ENCODE measurements around the gene MISP.

MISP gene

DNA sequence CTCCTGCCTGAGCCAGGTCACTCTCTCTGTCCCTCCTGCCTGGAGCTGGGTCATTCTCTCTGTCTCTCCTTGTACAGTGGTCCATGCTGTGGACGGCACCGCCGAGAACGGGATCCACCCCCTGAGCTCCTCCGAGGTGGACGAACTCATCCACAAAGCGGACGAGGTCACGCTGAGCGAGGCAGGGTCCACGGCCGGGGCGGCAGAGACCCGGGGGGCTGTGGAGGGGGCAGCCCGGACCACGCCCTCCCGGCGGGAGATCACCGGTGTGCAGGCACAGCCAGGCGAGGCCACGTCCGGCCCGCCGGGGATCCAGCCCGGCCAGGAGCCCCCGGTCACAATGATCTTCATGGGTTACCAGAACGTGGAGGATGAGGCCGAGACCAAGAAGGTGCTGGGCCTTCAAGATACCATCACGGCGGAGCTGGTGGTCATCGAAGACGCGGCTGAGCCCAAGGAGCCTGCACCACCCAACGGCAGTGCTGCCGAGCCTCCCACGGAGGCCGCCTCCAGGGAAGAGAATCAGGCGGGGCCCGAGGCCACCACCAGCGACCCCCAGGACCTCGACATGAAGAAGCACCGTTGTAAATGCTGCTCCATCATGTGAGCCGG, 4.6 kb upstream of the MISP start:
- DNase-seq (ENCODE audit: low read depth): no peak

DNA sequence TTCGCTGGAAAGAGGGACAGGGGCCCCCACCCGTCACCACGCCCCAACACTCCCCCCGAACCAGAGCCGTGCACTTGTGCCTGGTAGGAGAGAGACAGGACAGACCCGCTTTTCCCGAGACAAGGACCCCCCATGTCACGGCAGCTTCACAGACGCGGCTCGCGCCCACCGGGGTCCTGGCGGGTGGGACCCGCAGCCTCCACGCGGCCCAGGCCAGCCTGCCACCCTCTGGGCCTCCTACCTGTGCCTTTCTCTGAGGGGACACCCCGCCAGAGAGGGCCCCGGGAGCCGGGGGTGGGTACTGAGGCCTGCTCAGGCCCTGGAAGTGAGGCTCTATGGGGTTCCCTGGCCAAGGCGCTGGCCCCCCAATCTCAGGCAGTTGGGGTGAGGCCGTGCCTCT, 4.0 kb upstream of the MISP start:
- no peak for DNase-seq (ENCODE audit: low read depth)

DNA sequence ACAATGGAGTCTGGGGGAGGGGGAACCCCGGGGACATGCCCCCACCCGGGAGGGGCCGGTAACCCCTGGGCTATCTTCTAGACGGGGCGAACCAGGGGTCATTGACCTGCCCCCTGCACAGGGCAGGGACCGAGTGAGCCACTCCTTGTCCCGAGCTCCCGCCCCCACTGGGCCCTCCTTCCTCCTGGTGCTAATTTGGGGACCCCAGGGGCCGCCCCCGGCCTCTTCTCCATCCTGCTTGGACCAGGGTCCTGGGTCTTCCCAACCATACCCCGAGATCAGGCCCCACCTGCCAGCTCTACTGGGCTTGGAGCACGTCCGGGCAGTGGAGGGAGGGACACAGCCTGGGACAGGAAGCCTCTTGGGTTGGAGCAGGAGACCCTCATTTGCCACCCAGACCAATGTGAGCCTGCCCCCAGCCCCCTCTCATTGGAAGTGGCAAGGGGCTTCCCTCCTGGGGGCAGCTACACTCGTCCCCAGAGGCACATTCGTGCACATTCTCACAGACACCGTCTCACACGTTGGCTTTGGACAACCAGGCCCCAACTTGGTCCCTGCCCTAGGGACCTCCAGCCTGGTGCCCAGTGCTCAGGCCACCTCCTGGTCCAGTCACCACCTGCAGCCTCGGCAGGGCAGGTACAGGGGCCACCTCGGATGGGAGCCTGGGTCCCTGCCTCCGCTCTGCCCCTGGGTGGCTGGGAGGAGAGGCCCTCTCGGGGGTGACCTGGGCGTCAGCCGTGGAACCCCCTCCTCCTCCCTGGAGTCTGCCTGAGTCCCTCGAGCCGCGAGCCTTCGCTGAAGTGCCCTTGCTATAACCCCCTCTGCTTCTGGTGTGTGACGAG, 3.3 kb upstream of the MISP start:
- DNase-seq (ENCODE audit: low read depth): no peak

DNA sequence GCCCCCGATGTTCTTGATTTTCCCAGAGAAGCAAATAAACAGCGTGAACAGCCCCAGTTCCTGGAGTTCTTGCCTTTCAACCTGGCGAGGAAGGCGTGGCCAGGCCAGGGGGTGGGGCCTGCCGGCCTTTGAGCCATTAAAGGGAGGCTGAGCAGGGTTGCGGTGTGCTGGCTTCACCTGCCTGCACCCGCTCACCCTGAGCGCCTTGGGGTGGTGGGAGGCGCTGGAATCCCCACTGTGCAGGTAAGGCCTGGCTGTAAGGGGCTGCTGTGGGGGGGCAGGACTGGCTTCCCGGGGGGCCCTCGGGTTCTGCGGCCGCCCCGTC, 2.7 kb upstream of the MISP start:
- DNase-seq (ENCODE audit: low read depth): no peak

DNA sequence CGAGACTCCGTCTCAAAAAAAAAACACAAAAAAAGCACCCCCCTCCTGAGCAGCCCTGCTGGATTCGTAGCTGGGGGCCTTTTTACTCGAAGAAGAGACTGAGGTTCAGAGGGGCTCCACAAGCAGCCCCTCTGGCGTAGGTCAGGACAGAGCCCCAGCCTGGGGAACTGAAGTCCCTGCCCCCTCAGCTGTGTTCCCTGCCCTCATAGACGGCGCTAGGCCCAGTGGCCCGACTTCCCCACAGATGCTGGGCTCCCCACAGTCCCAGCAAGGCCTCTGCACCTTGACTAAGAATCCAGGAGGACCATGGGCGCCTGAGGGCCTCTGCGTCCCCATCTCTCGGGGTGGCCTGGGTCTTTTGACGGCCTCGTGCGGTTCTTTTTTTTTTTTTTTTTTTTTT, 1.1 kb upstream of the MISP start:
- no peak for DNase-seq (ENCODE audit: low read depth)

DNA sequence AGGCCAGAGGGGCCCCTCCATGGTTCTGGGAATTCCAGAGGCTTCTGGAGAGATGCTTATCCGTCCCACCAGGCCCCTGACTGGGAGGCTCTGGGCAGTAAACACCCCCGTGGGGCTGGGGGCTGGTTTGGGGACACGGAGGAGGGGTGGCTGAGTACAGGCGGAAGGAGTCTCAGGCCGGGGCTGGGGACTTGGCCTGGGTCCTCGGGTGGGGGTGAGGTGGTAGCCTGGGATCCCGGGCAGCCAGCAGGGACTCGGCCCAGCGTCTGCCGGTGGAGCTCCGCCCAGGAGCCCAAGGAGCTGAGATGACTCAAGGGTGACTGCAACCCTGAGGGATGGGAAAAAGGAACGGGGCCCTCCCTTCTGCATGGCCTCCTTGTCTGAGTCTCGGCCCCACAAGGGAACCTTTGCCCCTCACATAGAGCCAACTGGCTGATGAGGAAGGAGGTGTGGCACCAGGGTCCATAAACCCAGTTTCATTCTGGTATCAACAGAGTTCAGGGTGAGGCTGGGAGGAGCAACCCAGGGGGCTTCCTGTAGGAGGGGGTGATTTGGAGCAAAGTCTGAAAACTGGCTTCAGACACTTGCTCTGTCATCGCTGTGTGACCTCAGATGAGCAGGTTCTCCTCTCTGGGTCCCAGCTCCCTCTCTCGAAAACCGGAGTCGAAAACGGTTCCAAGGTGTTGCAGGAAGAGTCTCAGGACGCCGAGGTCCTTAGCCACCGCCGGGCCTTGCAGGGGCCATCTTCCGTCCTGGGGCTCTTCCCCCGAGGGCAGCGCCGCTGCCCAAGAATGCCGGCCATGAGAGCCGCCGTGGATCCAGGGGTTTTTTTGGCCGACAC, 809 bp downstream of the MISP start:
- DNase-seq (ENCODE audit: low read depth): peak; percentile 47

DNA sequence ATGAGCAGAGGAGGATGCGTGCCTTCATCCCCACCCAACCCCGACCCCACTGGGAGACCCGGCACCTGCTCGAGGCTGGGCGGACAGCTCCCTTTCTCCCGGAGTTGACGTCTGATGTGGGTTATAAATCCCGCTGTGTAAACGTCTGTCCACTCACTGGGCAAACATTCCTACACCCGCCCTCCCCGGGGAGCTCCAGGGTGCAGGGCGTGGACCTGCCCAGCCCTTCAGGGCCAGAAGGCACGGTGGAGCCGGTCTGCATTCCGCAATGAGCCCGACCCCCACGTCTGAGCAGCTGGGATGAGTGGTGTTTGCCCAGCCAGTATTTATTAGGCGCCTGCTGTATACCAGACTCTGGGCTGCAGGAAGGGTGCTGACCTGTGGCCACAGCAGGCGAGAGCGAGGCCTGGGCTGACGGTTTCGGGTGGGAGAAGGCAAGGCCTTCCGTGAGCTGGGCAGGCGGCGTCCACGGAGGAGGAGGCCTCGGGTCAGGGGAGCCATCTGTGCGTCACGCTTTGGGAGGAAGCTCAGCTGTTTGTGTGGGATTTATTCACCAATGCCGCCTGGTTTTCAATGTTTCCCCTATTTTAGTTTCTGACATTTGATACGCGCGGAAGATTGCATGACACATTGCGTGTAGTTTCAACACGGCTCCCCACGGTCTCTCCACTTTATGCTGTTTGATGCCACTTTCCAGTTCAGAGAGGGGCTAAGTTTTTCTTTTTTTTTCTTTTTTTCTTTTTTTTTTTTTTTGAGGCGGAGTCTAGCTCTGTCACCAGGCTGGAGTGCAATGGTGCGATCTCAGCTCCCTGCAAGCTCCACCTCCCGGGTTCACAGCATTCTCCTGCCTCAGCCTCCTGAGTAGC, 2.0 kb downstream of the MISP start:
- peak; percentile 50 for DNase-seq (ENCODE audit: low read depth)

DNA sequence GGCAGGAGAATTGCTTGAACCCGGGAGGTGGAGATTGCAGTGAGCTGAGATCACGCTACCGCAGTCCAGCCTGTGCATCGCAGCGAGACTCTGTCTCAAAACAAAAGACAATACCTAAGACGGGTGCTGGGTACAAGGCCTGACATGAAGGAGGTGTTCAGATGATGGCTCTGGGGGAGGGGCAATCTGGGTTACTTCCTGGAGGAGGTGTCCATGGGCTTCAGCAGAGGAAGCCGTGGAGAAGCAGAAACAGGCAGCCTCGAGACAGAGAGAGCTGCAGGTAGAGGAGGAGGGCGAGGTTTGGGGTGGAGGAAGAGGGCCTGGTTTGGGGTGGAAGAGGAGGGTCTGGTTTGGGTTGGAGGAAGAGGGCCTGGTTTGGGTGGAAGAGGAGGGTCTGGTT, 3.6 kb downstream of the MISP start:
- DNase-seq (ENCODE audit: low read depth): no peak

DNA sequence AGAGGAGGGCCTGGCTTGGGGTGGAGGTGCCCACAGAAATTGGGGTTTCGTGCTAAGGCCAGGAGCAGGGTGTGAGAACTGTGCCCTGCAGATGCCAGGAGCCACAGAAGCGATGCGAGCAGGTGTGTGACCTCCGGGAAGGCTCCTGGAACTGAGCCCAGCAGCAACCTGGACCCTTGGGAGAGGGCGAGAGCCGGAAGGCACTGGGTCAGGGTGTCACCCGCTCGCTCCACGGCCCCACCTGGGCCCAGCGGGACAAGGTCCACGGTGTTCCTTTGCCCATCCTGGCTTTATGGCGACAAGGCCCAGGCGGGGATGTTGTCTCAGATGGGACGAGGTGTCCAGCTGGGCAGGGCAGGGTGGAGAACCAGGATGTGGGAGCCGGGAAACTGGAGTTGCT, 4.2 kb downstream of the MISP start:
- no peak for DNase-seq (ENCODE audit: low read depth)

DNA sequence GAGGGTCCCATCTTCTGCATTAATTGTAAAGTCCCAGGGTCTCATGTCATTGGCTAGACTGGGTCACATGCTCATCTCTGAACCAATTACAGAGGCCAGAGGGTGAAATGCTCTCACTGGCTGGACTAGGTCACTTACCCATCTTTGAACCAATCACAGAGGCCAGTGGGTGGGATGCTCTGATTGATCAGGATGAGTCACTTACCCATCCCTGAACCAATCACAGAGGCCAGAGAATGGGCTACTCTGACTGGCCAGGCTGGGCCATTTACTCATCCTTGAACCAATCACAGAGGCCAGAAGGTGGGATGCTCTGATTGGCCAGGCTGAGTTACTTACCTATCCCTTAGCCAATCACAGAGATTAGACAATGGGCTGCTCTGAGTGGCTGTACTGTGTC, 5.3 kb downstream of the MISP start:
- DNase-seq (ENCODE audit: low read depth): no peak

DNA sequence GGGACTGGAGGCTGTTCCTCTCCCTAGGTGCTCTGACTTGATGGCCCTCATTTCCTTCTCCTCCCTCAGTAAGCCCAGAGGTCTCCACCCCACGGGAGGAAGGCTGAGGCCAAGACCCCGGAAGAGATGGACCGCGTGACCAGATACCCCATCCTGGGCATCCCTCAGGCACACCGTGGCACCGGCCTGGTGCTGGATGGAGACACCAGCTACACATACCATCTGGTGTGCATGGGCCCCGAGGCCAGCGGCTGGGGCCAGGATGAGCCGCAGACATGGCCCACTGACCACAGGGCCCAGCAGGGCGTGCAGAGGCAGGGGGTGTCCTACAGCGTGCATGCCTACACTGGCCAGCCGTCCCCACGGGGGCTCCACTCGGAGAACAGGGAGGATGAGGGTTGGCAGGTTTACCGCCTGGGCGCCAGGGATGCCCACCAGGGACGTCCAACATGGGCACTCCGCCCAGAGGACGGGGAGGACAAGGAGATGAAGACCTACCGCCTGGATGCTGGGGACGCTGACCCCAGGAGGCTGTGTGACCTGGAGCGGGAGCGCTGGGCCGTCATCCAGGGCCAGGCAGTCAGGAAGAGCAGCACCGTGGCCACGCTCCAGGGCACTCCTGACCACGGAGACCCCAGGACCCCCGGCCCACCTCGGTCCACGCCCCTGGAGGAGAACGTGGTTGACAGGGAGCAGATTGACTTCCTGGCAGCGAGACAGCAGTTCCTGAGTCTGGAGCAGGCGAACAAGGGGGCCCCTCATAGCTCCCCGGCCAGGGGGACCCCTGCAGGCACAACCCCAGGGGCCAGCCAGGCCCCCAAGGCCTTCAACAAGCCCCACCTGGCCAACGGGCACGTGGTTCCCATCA, 6.1 kb downstream of the MISP start:
- DNase-seq (ENCODE audit: low read depth): no peak

DNA sequence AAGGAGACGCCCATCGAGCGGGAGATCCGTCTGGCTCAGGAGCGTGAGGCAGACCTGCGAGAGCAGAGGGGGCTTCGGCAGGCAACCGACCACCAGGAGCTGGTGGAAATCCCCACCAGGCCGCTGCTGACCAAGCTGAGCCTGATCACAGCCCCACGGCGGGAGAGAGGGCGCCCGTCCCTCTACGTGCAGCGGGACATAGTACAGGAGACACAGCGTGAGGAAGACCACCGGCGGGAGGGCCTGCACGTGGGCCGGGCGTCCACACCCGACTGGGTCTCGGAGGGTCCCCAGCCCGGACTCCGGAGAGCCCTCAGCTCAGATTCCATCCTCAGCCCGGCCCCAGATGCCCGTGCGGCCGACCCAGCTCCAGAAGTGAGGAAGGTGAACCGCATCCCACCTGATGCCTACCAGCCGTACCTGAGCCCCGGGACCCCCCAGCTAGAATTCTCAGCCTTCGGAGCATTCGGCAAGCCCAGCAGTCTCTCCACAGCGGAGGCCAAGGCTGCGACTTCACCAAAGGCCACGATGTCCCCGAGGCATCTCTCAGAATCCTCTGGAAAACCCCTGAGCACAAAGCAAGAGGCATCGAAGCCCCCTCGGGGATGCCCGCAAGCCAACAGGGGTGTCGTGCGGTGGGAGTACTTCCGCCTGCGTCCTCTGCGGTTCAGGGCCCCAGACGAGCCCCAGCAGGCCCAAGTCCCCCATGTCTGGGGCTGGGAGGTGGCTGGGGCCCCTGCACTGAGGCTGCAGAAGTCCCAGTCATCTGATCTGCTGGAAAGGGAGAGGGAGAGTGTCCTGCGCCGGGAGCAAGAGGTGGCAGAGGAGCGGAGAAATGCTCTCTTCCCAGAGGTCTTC, 7.1 kb downstream of the MISP start:
- DNase-seq (ENCODE audit: low read depth): no peak

DNA sequence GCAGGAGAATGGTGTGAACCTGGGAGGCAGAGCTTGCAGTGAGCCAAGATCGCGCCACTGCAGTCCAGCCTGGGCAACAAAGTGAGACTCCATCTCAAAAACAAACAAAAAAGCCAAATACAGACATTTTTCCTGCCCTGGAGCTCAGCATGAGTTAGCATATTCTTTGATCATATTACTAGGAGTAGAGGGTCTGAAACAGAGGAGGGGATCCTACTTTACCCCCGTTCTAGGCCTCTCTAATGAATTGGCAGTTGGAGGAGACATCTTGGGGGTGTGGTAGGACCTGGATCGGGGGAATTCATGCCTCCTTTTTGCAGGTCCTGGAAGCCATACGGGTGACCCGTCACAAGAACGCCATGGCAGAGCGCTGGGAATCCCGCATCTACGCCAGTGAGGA, 12.3 kb downstream of the MISP start:
- DNase-seq (ENCODE audit: low read depth): no peak

DNA sequence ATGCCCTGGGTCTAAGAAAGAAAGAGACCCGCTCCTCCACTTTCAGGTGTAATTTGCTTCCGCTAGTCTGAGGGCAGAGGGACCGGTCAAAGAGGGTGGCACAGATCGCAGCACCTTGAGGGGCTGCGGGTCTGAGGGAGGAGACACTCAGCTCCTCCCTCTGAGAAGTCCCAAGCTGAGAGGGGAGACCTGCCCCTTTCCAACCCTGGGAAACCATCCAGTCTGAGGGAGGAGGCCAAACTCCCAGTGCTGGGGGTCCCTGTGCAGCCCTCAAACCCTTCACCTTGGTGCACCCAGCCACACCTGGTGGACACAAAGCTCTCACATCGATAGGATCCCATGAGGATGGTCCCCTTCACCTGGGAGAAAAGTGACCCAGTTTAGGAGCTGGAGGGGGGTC, 13.0 kb downstream of the MISP start:
- DNase-seq (ENCODE audit: low read depth): no peak

DNA sequence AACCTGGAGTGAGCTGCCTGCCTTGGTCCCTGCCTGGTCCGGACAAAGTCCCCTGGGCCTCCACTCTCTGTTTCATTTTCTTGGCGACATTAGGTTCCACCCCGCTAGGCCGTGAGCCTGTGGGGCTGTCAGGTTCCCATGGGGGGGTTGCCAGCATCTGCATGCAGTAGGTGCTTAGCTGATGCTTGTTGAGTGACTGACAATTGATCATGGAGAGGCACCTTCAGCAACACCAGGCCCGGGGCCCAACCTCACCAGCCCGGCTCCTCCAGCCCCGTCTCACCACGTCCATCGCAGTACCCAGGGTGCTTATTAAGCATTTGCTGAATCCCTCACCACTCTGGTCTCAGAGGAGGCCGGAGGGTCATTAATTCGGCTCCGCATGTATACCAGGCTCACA, 13.4 kb downstream of the MISP start:
- no peak for DNase-seq (ENCODE audit: low read depth)

DNA sequence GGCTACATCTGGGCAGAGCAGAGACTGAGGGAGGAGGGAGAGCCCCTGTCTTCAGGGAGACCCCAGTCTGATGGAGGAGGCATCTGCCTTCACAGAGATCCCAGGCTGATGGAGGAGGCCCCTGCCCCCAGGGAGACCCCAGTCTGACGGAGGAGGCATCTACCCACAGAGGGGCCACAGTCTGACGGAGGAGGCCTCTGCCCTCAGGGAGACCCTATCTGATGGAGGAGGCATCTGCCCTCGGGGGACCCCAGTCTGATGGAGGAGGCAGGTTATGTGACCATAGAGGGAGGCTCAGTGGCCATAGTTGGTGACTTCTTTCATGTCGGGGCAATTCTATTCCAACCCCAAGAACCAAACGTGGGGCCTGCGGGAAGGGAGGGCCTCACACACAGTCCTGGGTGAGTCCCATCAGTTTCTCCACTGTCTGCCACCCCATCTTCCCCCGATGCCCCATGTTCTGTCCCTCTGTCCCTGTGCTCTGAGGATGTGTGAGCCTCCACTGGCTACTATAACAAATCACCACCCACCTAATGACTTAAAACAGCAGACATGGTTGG, 14.3 kb downstream of the MISP start:
- DNase-seq (ENCODE audit: low read depth): no peak

DNA sequence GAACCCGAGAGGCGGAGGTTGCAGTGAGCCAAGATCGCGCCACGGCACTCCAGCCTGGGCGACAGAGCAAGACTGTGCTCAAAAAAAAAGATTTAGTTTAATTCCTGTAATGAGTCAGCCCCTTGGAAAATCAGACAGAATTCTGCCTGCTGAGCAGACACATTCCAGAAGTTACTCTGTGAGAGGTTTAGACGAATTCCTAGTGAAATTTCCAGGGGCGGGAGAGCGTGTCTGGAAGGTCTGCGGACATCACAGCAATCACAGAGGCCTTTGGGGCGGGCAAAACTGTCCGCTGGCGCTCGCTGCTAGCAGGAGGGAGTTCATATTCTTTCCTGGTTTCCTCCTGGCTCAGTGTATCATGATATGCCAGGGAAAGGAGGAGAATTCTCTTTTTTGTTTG, 17.5 kb downstream of the MISP start:
- no peak for DNase-seq (ENCODE audit: low read depth)

DNA sequence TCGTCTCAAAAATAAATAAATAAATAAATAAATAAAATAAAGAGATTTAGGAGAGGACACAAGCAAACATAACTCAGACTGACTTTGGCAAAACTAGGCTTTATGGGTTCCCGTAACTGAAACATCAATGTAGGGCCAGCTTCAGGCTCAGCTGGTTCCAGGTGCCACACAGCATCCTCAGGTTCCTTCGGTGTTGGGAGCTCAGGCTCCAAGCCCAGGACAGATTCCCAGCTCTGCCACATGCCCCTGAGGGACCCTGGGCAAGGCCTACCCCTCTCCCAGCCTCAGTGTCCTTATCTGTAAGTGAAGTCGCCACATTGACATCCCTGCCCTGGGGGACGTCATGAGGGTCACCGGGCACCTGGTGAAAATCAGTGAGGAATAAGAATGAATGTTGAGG, 18.7 kb downstream of the MISP start:
- DNase-seq (ENCODE audit: low read depth): no peak

DNA sequence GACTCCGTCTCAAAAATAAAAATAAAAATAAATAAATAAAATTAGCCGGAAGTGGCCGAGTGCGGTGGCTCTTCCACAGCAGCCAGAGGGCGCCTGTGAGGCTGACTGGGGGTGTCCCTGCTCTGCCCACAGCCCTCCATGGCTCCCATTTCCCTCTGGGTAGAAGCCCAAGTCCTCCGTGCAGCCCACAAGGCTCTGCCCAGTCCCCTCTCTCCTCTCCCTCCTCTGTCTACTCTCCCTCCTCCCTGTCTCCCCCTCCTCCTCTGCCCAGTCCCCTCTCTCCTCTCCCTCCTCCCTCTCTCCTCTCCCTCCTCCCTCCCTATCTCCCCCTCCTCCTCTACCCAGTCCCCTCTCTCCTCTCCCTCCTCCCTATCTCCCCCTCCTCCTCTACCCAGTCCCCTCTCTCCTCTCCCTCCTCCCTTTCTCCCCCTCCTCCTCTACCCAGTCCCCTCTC, 20.4 kb downstream of the MISP start:
- DNase-seq (ENCODE audit: low read depth): no peak

DNA sequence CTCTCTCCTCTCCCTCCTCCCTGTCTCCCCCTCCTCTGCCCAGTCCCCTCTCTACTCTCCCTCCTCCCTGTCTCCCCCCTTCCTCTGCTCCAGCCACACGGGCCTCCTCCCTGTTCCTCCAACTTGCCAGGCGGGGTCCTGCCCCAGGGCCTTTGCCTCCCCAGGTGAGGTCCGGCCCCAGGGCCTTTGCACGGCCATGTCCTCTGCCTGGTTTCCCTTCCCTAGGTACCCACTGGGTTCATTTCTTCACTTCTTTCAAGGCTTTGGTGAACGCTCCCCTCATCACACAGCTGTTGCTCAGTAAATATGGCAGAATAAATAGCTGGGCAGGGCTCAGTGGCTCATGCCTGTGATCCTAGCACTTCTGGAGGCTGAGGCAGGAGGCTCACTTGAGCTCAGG, 21.2 kb downstream of the MISP start:
- no peak for DNase-seq (ENCODE audit: low read depth)
